ENCODE measurements around the gene SPDYC. TPM values are rescaled to one million over a fixed set of nuclear protein-coding genes. Genes with fewer than 3 reads are reported as not detected.
A peak's percentile ranks its signal among the peaks of the same experiment; 100 is the strongest.

Gene SPDYC
- total and polyA plus RNA-seq, 2 experiments from 2014 or later = 0.27 TPM; not detected in 1

DNA sequence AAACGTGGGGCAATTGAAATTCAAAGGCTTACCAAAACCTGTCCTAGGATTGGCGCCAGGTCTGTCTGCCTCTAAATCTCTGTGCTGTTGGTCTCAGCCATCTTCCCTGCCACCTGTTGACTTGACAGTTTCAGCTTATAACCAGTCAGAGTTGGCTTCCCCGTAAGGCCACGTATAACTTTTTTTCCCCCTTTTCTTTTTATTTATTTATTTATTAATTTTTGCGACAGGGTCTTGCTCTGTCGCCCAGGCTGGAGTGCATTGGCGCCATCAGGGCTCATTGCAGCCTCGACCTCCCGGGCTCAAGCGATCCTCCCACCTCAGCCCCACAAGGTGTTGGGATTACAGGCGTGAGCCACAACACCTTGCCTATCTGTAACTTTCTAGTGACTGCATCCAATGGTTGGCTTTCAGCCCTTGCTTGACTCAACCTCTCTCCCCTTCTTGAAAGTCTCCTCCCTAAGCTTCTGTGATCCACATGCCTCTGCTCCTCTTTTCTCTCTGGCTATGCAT lies 34.3 kb upstream of the SPDYC start:
- Histone ChIP-seq H3K4me3 (peak overlapping the region; percentile 67), H4K20me1 (replicated peaks; ENCODE audit: insufficient read depth) (no peaks in the 10 kb centered on the region), H3K4me1 (ENCODE audit: insufficient read depth) (peaks cover 20% of the 10 kb centered on the region; the same call in 1 of the 2 replicates), H3K27ac (ENCODE audit: low read depth) (peak overlapping the region; percentile 61), H3K27me3 (ENCODE audit: insufficient read depth) (no peaks in the 10 kb centered on the region), H3K36me3 (ENCODE audit: insufficient read depth) (no peaks in the 10 kb centered on the region), H3F3A (replicated peaks; ENCODE audit: low read depth) (peaks cover 5% of the 10 kb centered on the region; the same call in 1 of the 2 replicates), H3K4me2 (peak overlapping the region; percentile 77), H3K79me2 (replicated peaks; ENCODE audit: insufficient read depth) (peaks cover 19% of the 10 kb centered on the region), H2AFZ (no peak overlapping the region), H3K9me2 (ENCODE audit: insufficient read depth) (no peaks in the 10 kb centered on the region)
- Mint-ChIP-seq H3K36me3 (ENCODE audit: low read depth) (peaks cover 11% of the 10 kb centered on the region), H3K9me3 (no peaks in the 10 kb centered on the region), H3K4me1 (peaks cover 19% of the 10 kb centered on the region), H3K27me3 (ENCODE audit: insufficient read depth, low read depth, poor library complexity) (peaks cover 19% of the 10 kb centered on the region), H3K4me3 (peak overlapping the region; percentile 97), H3K27ac (peak overlapping the region; percentile 100)
- DNase-seq (ENCODE audit: low spot score) (no peak), ATAC-seq (no peak)
- TF ChIP-seq, protein P1, sequence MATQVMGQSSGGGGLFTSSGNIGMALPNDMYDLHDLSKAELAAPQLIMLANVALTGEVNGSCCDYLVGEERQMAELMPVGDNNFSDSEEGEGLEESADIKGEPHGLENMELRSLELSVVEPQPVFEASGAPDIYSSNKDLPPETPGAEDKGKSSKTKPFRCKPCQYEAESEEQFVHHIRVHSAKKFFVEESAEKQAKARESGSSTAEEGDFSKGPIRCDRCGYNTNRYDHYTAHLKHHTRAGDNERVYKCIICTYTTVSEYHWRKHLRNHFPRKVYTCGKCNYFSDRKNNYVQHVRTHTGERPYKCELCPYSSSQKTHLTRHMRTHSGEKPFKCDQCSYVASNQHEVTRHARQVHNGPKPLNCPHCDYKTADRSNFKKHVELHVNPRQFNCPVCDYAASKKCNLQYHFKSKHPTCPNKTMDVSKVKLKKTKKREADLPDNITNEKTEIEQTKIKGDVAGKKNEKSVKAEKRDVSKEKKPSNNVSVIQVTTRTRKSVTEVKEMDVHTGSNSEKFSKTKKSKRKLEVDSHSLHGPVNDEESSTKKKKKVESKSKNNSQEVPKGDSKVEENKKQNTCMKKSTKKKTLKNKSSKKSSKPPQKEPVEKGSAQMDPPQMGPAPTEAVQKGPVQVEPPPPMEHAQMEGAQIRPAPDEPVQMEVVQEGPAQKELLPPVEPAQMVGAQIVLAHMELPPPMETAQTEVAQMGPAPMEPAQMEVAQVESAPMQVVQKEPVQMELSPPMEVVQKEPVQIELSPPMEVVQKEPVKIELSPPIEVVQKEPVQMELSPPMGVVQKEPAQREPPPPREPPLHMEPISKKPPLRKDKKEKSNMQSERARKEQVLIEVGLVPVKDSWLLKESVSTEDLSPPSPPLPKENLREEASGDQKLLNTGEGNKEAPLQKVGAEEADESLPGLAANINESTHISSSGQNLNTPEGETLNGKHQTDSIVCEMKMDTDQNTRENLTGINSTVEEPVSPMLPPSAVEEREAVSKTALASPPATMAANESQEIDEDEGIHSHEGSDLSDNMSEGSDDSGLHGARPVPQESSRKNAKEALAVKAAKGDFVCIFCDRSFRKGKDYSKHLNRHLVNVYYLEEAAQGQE (IDR thresholded peaks at IDR 0.05; ENCODE audit: unreplicated experiment) = no peak
- TF ChIP-seq JUNB (IDR thresholded peaks at IDR 0.05; ENCODE audit: unreplicated experiment) (no peak), ZNF331 (CRISPR knock-in tag; IDR thresholded peaks at IDR 0.05; ENCODE audit: low read depth) (no peak), ZNF114 (CRISPR knock-in tag; IDR thresholded peaks at IDR 0.05) (no peak), EZH2phosphoT487 (IDR thresholded peaks at IDR 0.05; ENCODE audit: unreplicated experiment) (no peak), POLR2AphosphoS5 (IDR thresholded peaks at IDR 0.05; ENCODE audit: low read depth) (no peak), ZNF462 (CRISPR knock-in tag; IDR thresholded peaks at IDR 0.05) (no peak), EZH2 (IDR thresholded peaks at IDR 0.05; ENCODE audit: low read depth, unreplicated experiment) (no peak), STAT1 (IDR thresholded peaks at IDR 0.05; ENCODE audit: unreplicated experiment) (no peak), CREB1 (CRISPR knock-in tag; IDR thresholded peaks at IDR 0.05; ENCODE audit: low read depth) (no peak), NANOG (IDR thresholded peaks at IDR 0.05; ENCODE audit: borderline replicate concordance) (no peak)
- TF ChIP-seq, protein P2, sequence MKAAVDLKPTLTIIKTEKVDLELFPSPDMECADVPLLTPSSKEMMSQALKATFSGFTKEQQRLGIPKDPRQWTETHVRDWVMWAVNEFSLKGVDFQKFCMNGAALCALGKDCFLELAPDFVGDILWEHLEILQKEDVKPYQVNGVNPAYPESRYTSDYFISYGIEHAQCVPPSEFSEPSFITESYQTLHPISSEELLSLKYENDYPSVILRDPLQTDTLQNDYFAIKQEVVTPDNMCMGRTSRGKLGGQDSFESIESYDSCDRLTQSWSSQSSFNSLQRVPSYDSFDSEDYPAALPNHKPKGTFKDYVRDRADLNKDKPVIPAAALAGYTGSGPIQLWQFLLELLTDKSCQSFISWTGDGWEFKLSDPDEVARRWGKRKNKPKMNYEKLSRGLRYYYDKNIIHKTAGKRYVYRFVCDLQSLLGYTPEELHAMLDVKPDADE (IDR thresholded peaks at IDR 0.05) = no peak
- TF ChIP-seq, protein P3, sequence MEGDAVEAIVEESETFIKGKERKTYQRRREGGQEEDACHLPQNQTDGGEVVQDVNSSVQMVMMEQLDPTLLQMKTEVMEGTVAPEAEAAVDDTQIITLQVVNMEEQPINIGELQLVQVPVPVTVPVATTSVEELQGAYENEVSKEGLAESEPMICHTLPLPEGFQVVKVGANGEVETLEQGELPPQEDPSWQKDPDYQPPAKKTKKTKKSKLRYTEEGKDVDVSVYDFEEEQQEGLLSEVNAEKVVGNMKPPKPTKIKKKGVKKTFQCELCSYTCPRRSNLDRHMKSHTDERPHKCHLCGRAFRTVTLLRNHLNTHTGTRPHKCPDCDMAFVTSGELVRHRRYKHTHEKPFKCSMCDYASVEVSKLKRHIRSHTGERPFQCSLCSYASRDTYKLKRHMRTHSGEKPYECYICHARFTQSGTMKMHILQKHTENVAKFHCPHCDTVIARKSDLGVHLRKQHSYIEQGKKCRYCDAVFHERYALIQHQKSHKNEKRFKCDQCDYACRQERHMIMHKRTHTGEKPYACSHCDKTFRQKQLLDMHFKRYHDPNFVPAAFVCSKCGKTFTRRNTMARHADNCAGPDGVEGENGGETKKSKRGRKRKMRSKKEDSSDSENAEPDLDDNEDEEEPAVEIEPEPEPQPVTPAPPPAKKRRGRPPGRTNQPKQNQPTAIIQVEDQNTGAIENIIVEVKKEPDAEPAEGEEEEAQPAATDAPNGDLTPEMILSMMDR (conservative IDR thresholded peaks at IDR 0.05; ENCODE audit: low read depth in 2 of 2) = no peak
